NCI-H748 treated with DMSO at 0.1 percent for 48 hours (cell line): Measurements from ENCODE around the gene CLK3.
"Not testable (repeated sequence)": the region's sequence is repeated elsewhere in the genome, so short reads cannot be mapped to it uniquely, and the experiment has no call there.

ENCODE experiments used
- DNase-seq: peaks from one replicate; lab custom pipeline; 2025; lab: John Stamatoyannopoulos, UW

Gene CLK3

GRCh38 chr15:74642734-74643664 is 27.4 kb downstream of the CLK3 start:
- DNase-seq: no peak

- no peak for DNase-seq
Observed at GRCh38 chr15:74643665-74644204, 28.1 kb downstream of the CLK3 start.

GRCh38 chr15:74646480-74646879 is 30.8 kb downstream of the CLK3 start:
- DNase-seq: no peak

- DNase-seq: no peak
Observed at GRCh38 chr15:74648051-74648842, 32.6 kb downstream of the CLK3 start.

- peak; percentile 47 for DNase-seq
Observed at GRCh38 chr15:74651242-74651741, 35.7 kb downstream of the CLK3 start.

GRCh38 chr15:74653426-74654102 is 37.9 kb downstream of the CLK3 start:
- no peak for DNase-seq

- DNase-seq: no peak
Observed at GRCh38 chr15:74655424-74655823, 39.8 kb downstream of the CLK3 start.

GRCh38 chr15:74656935-74657535 is 41.4 kb downstream of the CLK3 start:
- no peak for DNase-seq

GRCh38 chr15:74657846-74658245 is 42.2 kb downstream of the CLK3 start:
- DNase-seq: no peak

- not testable (repeated sequence) for DNase-seq
Observed at GRCh38 chr15:74661280-74661679, 45.6 kb downstream of the CLK3 start.

- no peak for DNase-seq
Observed at GRCh38 chr15:74662064-74662860, 46.6 kb downstream of the CLK3 start.

GRCh38 chr15:74663303-74664027 is 47.8 kb downstream of the CLK3 start:
- no peak for DNase-seq

- DNase-seq: no peak
Observed at GRCh38 chr15:74664028-74664616, 48.5 kb downstream of the CLK3 start.

GRCh38 chr15:74664670-74665069 is 49.0 kb downstream of the CLK3 start:
- DNase-seq: no peak

- no peak for DNase-seq
Observed at GRCh38 chr15:74667975-74668374, 52.3 kb downstream of the CLK3 start.

GRCh38 chr15:74669627-74670026 is 54.0 kb downstream of the CLK3 start:
- DNase-seq: no peak

- DNase-seq: no peak
Observed at GRCh38 chr15:74674161-74674560, 58.5 kb downstream of the CLK3 start.

GRCh38 chr15:74676801-74677200 is 61.2 kb downstream of the CLK3 start:
- no peak for DNase-seq
